RWPE2 (cell line): ENCODE results near the gene LRRN4.

ENCODE experiments used
- ATAC-seq: fragments of 200-7000 bp; cut with Tn5 transposase; 3 replicates; pipeline ENCODE4 v1.9.1; 2021; ENCODE audit warnings: low read depth
- DNase-seq: peaks from one replicate; pipeline ENCODE4 v3.0.0-alpha.2; 2020; ENCODE audit warnings: low spot score
- H3K27ac ChIP-seq: fragments of 450-650 bp; 2 replicates; pipeline ENCODE4 v1.5.1; 2017; ENCODE audit warnings: mild to moderate bottlenecking; ENCODE audit not compliant: poor library complexity, severe bottlenecking
- H3K27me3 ChIP-seq: fragments of 250-450 bp; sonication (Bioruptor Pico); 2 replicates; pipeline ENCODE4 v1.5.1; 2021; ENCODE audit warnings: mild to moderate bottlenecking, moderate library complexity; ENCODE audit not compliant: insufficient read depth, poor library complexity, severe bottlenecking
- H3K36me3 ChIP-seq: fragments of 250-450 bp; sonication (Bioruptor Pico); 2 replicates; pipeline ENCODE4 v1.5.1; 2020; ENCODE audit warnings: low read depth, mild to moderate bottlenecking, moderate library complexity
- H3K4me1 ChIP-seq: fragments of 250-450 bp; sonication (Bioruptor Pico); 2 replicates; pipeline ENCODE4 v1.5.1; 2021; ENCODE audit warnings: mild to moderate bottlenecking, moderate library complexity; ENCODE audit not compliant: insufficient read depth, poor library complexity, severe bottlenecking
- H3K4me3 ChIP-seq: fragments of 250-450 bp; sonication (Bioruptor Pico); 2 replicates; pipeline ENCODE4 v1.5.1; 2021; ENCODE audit warnings: mild to moderate bottlenecking, moderate library complexity; ENCODE audit not compliant: severe bottlenecking
- H3K9me3 ChIP-seq: fragments of 250-450 bp; sonication (Bioruptor Pico); 2 replicates; pipeline ENCODE4 v1.5.1; 2021; ENCODE audit warnings: mild to moderate bottlenecking, moderate library complexity; ENCODE audit not compliant: severe bottlenecking
- CTCF ChIP-seq: fragments of 450-650 bp; IDR thresholded peaks from one replicate; pipeline ENCODE4 v1.5.1; 2017; ENCODE audit warnings: mild to moderate bottlenecking, moderate library complexity; ENCODE audit not compliant: poor library complexity, severe bottlenecking

LRRN4 gene

GRCh38 chr20:6061544-6061943, 7.7 kb upstream of the LRRN4 start:
- DNase-seq = no peak
- no peak for ATAC-seq
- H3K4me1 ChIP-seq = no peaks in the 10 kb centered on the region

GRCh38 chr20:6060213-6060612, 6.4 kb upstream of the LRRN4 start:
- ATAC-seq (no peak), DNase-seq (no peak)
- Histone ChIP-seq H3K4me3 (no peak overlapping the region), H3K27ac (no peak overlapping the region), H3K27me3 (no peaks in the 10 kb centered on the region), H3K4me1 (no peaks in the 10 kb centered on the region), H3K36me3 (no peaks in the 10 kb centered on the region), H3K9me3 (no peaks in the 10 kb centered on the region)
- TF ChIP-seq CTCF = no peak

More at GRCh38 chr20:6061544-6061943, 7.7 kb upstream of the LRRN4 start:
- no peaks in the 10 kb centered on the region for H3K9me3 ChIP-seq
- H3K27me3 ChIP-seq = no peaks in the 10 kb centered on the region
- H3K4me3 ChIP-seq = no peak overlapping the region
- no peaks in the 10 kb centered on the region for H3K36me3 ChIP-seq
- no peak for TF ChIP-seq CTCF
- no peak overlapping the region for H3K27ac ChIP-seq

GRCh38 chr20:6058684-6059295, 4.9 kb upstream of the LRRN4 start:
- no peaks in the 10 kb centered on the region for H3K36me3 ChIP-seq
- no peak for TF ChIP-seq CTCF
- no peak for ATAC-seq
- H3K27me3 ChIP-seq = no peaks in the 10 kb centered on the region
- no peaks in the 10 kb centered on the region for H3K9me3 ChIP-seq
- no peak overlapping the region for H3K4me3 ChIP-seq
- no peak for DNase-seq
- peaks cover 10% of the 10 kb centered on the region for H3K4me1 ChIP-seq
- H3K27ac ChIP-seq = no peak overlapping the region

GRCh38 chr20:6057691-6058090, 3.8 kb upstream of the LRRN4 start:
- H3K9me3 ChIP-seq = no peaks in the 10 kb centered on the region
- no peaks in the 10 kb centered on the region for H3K27me3 ChIP-seq
- no peak overlapping the region for H3K4me3 ChIP-seq
- no peak overlapping the region for H3K27ac ChIP-seq
- no peak for ATAC-seq
- H3K4me1 ChIP-seq = peaks cover 15% of the 10 kb centered on the region
- DNase-seq = no peak
- no peaks in the 10 kb centered on the region for H3K36me3 ChIP-seq
- no peak for TF ChIP-seq CTCF

GRCh38 chr20:6057139-6057538, 3.3 kb upstream of the LRRN4 start:
- Histone ChIP-seq H3K4me1 (peaks cover 15% of the 10 kb centered on the region), H3K27me3 (no peaks in the 10 kb centered on the region), H3K27ac (no peak overlapping the region), H3K36me3 (no peaks in the 10 kb centered on the region), H3K9me3 (no peaks in the 10 kb centered on the region), H3K4me3 (no peak overlapping the region)
- ATAC-seq (no peak), DNase-seq (no peak)
- TF ChIP-seq CTCF = no peak
